Non-pigmented ciliary epithelial cell (primary cell): ENCODE results near the gene AMMECR1L.
"Not testable (repeated sequence)": the region's sequence is repeated elsewhere in the genome, so short reads cannot be mapped to it uniquely, and the experiment has no call there.

Experiments
- DNase-seq: peaks from one replicate; pipeline ENCODE4 v3.0.0-alpha.2; 2010; ENCODE audit warnings: low read depth

Gene AMMECR1L

GRCh38 chr2:127841466-127842178 lies 44.1 kb downstream of the AMMECR1L start:
- no peak for DNase-seq

GRCh38 chr2:127840893-127841292 lies 44.9 kb downstream of the AMMECR1L start:
- DNase-seq, result no peak

DNA sequence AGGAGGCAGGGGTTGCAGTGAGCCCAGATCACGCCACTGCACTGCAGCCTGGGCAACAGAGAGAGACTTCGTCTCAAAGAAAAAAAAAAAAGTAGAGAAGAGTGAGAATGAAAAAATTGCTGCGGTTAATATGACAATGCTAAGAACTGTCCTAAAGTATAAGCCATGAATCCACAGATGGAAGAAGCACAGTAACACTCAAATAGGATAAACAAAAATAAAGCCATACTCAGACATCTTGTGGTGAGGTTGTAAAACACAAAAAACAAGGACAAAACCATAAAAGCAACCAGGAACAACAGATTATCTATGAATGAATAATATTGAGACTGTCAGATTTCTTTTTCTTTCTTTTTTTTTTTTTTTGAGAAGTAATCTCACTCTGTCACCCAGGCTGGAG lies 50.8 kb downstream of the AMMECR1L start:
- DNase-seq, result no peak

DNA sequence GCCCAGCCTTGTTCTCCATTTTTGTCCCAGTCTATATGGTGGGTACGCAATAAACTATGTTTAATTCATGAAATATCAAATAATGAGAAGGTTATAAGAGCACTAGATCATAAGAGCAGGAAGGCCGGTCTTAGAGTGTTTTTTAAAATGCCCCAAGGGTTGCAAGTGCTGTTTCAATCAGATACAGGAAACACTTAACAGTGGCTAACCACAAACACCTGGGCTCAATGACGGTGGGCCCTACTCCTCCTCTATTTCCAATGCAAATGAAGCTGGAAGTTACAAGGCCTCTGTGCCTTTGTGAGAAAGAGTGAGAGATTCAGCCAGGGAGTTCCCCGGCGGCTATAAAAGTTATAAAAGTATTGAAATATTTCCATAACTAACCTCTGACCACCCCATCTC lies 55.9 kb downstream of the AMMECR1L start:
- no peak for DNase-seq

- DNase-seq, result not testable (repeated sequence)
Observed at GRCh38 chr2:127826708-127827107, 59.0 kb downstream of the AMMECR1L start.

- DNase-seq, result no peak
Observed at GRCh38 chr2:127826047-127826446, 59.7 kb downstream of the AMMECR1L start.

DNA sequence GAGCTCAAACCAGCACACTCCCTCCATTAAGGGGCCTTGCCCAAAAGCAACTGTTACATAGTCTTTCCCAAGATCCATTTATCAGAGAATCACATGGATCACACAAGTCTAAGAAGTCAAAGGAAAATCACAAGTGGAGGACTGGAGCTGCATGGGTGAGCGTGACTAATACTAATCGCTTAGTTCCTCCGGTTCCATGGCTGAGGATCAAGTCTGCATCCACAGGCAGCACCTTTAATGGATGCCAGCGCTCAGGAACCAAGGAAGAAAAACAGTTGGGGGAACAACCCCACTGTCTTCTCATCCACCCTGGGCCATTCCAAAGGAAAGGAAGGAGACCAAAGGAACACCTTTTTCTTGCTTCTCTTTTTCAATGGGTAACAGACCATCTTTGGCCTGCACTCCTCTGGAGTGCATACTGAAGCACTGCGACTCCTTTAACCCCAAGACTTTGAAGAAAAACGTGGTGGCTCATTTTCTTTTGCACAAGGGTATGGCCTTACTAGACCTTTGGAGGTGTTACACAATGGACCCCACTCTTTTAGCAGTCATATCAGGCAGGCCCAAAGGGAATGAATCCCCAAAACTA lies 65.6 kb downstream of the AMMECR1L start:
- no peak for DNase-seq

DNA sequence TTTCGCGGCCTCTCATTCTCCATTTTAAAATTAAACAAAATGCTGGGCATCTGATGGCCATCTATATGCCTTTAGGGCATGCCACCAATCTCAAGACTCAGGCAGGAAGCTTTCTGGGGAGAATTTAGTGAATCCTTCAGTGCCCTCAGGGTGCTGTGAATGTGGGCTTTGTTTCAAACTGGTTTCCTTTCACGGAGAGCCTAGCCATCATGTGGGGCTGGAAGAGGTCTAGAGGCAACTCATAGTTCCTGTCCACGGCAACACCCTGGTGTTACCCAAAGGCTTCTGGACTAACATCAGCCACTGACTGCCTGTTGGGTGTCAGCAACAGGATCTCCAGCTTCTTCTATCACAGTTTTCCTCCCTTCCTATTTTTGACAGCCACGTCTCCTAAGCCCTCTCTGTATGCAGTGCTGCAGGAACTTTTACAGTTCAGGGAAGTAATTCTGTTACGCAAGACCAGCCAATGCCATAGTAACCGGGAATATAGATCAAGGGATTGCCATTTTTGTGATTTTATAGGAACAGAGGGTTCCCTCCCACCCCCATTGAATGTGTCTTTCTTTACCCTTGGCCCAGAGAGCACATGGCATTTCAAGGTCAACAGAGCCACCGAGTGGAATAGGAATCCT lies 66.8 kb downstream of the AMMECR1L start:
- no peak for DNase-seq

GRCh38 chr2:127818241-127818640 lies 67.5 kb downstream of the AMMECR1L start:
- no peak for DNase-seq

- no peak for DNase-seq
Observed at GRCh38 chr2:127814677-127815076, 71.1 kb downstream of the AMMECR1L start.

DNA sequence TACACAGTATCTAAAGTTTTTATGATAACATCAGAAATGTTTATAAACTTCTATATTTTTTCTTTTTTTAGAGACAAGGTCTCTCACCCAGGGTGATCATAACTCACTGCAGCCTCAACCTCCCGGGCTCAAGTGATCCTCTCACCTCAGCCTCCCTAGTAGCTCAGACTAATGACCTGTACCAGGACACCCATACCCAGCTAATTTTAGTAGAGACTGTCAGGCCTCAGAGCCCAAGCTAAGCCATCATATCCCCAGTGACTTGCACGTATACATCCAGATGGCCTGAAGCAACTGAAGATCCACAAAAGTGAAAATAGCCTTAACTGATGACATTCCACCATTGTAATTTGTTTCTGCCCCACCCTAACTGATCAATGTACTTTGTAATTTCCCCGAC lies 73.3 kb downstream of the AMMECR1L start:
- DNase-seq, result not testable (repeated sequence)
